Measurements from ENCODE around the gene MAPK4.

Gene MAPK4

DNA sequence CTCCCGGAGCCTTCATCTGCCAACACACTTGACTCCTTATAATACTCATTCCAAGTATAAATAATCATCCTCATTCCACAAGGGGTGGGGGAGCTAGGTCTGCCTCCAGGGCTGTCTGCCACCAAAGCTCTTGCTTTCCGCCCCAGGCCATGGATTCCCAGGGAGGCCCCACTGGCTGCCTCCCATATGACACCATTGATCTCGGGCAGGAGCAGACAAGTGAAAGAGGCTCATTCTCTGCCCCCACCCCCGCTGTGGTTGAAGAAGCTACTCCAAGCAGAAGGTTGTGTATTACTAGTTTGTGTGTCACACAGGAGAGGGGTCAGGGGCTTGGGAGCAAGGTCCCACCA lies 160.4 kb downstream of the MAPK4 start:
- Histone ChIP-seq H3K4me3 (ENCODE audit: low read depth, low read length) (peak overlapping the region; percentile 1; the same call in 1 of the 2 replicates), H3K27ac (peak overlapping the region; percentile 90), H3K36me3 (peaks cover 58% of the 10 kb centered on the region), H3K27me3 (ENCODE audit: insufficient read depth, low read depth, severe bottlenecking) (no peaks in the 10 kb centered on the region), H3K9me3 (ENCODE audit: severe bottlenecking) (peaks cover 7% of the 10 kb centered on the region)
- TF ChIP-seq, protein P1, sequence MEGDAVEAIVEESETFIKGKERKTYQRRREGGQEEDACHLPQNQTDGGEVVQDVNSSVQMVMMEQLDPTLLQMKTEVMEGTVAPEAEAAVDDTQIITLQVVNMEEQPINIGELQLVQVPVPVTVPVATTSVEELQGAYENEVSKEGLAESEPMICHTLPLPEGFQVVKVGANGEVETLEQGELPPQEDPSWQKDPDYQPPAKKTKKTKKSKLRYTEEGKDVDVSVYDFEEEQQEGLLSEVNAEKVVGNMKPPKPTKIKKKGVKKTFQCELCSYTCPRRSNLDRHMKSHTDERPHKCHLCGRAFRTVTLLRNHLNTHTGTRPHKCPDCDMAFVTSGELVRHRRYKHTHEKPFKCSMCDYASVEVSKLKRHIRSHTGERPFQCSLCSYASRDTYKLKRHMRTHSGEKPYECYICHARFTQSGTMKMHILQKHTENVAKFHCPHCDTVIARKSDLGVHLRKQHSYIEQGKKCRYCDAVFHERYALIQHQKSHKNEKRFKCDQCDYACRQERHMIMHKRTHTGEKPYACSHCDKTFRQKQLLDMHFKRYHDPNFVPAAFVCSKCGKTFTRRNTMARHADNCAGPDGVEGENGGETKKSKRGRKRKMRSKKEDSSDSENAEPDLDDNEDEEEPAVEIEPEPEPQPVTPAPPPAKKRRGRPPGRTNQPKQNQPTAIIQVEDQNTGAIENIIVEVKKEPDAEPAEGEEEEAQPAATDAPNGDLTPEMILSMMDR (IDR thresholded peaks at IDR 0.05; ENCODE audit: low read depth, low read length), result no peak
- peak; percentile 84 for DNase-seq

DNA sequence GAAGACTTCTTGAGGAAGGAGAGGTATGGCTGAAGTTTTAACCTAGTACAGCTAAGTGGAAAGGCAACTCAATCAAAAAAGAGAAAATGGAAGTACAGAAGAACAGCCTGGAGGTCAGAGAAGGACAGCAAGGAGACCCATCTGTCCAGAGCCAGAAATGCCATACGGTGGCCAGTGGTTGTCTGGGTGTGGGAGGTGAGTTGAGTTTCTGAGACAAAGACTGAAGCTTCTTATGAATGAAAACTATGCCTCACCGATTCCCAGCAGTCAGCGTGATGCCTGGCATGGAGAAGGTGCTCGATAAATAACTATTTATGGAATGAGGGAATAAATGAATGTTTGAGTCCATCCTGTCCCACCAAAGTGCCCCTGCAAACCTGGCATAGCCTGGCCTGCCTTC lies 161.1 kb downstream of the MAPK4 start:
- H3K27me3 ChIP-seq (ENCODE audit: insufficient read depth, low read depth, severe bottlenecking), result no peaks in the 10 kb centered on the region
- TF ChIP-seq, protein P1 (IDR thresholded peaks at IDR 0.05; ENCODE audit: low read depth, low read length), result no peak
- peak overlapping the region; percentile 1; the same call in 1 of the 2 replicates for H3K4me3 ChIP-seq (ENCODE audit: low read depth, low read length)
- DNase-seq, result peak; percentile 79
- peak overlapping the region; percentile 90 for H3K27ac ChIP-seq
- H3K9me3 ChIP-seq (ENCODE audit: severe bottlenecking), result no peaks in the 10 kb centered on the region
- H3K36me3 ChIP-seq, result peaks cover 58% of the 10 kb centered on the region

DNA sequence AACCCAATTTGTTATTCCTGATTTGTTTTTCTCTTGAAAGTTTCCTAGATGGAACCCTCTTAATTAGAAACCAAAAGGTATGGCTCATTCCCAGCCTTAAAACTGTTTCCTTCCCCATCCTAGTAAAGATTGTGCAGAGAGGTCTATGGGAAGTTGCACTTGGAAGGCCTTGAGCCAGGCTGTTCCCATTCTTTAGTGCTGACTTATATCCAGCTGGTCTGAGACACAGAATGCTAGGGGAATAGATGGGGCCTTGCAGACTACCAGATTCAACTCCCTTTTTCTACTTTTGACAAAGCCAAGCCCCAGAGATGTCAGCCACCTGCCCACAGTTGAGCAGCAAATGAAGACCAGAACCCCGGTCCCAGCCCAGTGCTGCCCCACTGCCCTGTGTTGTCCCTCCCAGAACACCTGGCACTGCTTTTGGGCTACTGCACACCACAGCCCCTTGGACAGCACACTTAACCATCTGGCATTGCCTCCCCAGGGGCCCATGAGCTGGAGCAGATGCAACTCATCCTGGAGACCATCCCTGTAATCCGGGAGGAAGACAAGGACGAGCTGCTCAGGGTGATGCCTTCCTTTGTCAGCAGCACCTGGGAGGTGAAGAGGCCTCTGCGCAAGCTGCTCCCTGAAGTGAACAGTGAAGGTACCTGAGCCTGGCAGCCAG lies 161.7 kb downstream of the MAPK4 start:
- TF ChIP-seq, protein P1 (IDR thresholded peaks at IDR 0.05; ENCODE audit: low read depth, low read length), result no peak

DNA sequence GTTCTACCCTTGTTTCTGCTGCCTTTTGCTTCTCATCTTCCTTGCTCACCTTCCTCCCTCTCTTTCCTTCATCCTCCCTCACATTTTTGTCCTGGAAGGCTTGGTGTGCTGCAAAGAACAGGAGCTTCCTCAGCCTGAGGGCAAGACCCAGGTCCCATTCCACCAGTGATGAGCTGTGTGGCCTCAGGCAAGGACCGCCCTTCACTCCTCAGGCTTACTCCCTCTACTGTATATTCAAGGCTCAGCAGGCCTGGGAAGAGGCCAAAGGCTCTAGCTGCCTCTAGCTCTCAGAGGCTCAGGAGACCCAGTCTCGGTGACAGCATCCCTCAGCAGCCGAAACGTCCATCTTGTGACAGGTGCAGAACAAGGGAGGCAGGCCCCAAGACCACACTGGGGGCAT lies 162.4 kb downstream of the MAPK4 start:
- TF ChIP-seq, protein P1 (IDR thresholded peaks at IDR 0.05; ENCODE audit: low read depth, low read length), result peak; percentile 42; the same call in 1 of the 2 replicates
- H3K27ac ChIP-seq, result peak overlapping the region; percentile 90
- H3K9me3 ChIP-seq (ENCODE audit: severe bottlenecking), result no peaks in the 10 kb centered on the region
- H3K27me3 ChIP-seq (ENCODE audit: insufficient read depth, low read depth, severe bottlenecking), result no peaks in the 10 kb centered on the region
- no peak overlapping the region for H3K4me3 ChIP-seq (ENCODE audit: low read depth, low read length)
- H3K36me3 ChIP-seq, result peaks cover 57% of the 10 kb centered on the region
- peak; percentile 50 for DNase-seq

More for the DNA sequence above, 161.7 kb downstream of the MAPK4 start:
- H3K27me3 ChIP-seq (ENCODE audit: insufficient read depth, low read depth, severe bottlenecking), result no peaks in the 10 kb centered on the region
- H3K27ac ChIP-seq, result peak overlapping the region; percentile 90
- peaks cover 58% of the 10 kb centered on the region for H3K36me3 ChIP-seq
- H3K4me3 ChIP-seq (ENCODE audit: low read depth, low read length), result no peak overlapping the region
- peak; percentile 76 for DNase-seq
- no peaks in the 10 kb centered on the region for H3K9me3 ChIP-seq (ENCODE audit: severe bottlenecking)

DNA sequence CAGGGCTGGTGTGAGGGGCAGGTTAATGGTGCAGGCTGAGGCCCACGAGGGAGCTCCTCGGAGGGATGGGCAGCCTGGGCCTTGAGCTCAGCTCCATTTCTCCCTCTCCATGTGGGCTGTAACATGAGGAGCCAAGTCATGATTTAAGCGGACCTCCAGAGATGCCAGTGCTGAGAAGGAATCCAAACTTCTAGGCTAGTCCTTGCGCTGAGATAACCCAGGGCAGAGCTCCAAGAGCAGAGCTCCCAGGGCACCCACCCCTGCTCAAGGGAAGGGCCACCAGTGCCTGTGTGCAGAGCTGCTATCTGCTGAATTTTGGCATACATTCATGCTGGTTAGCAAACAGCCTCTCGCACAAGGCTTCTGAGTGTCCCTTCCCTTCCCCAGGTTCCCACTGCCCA lies 164.9 kb downstream of the MAPK4 start:
- TF ChIP-seq, protein P1 (IDR thresholded peaks at IDR 0.05; ENCODE audit: low read depth, low read length), result no peak
- H3K27me3 ChIP-seq (ENCODE audit: insufficient read depth, low read depth, severe bottlenecking), result no peaks in the 10 kb centered on the region
- peaks cover 68% of the 10 kb centered on the region for H3K36me3 ChIP-seq
- DNase-seq, result no peak
- H3K9me3 ChIP-seq (ENCODE audit: severe bottlenecking), result peaks cover 2% of the 10 kb centered on the region
- no peak overlapping the region for H3K4me3 ChIP-seq (ENCODE audit: low read depth, low read length)
- no peak overlapping the region; the same call in 1 of the 2 replicates for H3K27ac ChIP-seq
